ENCODE results near the gene NXPH4. TPM values are rescaled to one million over a fixed set of nuclear protein-coding genes. Genes with fewer than 3 reads are reported as not detected.

Gene NXPH4
- total RNA-seq, 1 experiment from 2014 or later, result 20.3 TPM

DNA sequence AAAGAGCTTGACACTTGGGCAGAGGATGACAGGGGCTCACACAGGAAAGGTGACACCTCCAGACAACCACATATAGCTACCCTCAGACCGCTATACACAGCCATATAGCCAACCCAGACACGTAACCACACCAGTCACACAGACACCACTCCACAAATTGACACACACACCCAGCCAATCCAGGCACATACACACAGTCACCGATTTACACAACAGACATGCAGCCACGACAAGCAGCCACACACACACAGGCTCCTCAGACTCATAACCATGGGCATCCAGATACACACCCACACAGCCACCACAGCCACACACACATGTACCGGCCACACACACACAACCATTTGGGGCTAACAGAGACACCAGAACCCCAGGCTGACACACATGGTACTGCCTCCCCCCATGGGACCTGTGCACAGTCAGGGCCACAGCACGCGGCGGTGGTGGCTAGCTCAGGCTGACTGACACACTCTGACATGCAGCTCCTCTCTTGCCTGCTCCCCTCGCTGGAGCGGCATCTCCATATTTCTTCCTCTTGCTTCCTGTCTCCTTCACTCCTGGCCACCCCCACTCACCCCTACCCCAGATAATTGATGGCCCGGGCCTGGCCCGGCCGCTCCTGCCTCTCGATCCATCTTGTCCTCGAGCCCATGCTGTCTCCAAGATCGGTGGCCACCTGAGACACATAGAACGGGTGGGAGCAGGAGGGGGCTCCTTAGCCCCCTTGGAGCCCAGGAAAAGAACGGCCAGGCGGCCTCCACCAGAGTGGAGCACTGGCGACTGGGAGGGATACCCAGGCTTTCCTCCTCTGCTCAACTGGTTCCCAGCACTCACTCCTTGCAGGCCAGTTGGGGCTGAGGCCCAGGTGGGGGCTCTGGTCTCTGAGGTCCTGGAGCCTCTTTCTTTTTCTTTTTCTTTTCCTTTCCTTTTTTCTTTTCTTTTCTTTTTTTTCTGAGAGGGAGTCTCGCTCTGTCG lies 6.9 kb downstream of the NXPH4 start:
- H3K4me1 ChIP-seq (replicated peaks; ENCODE audit: insufficient read depth), result peaks cover 22% of the 10 kb centered on the region
- no peak overlapping the region for H3K4me2 ChIP-seq
- intact Hi-C loops (cut with micrococcal nuclease; ENCODE audit: unreplicated experiment), result no loop called here
- H4K20me1 ChIP-seq (ENCODE audit: insufficient read depth), result peaks cover 4% of the 10 kb centered on the region; the same call in 1 of the 2 replicates
- no peak overlapping the region for H2AFZ ChIP-seq
- no peak overlapping the region for H3K27ac ChIP-seq
- no peak for TF ChIP-seq EZH2 (IDR thresholded peaks at IDR 0.05; ENCODE audit: low read depth)
- TF ChIP-seq, protein P1, sequence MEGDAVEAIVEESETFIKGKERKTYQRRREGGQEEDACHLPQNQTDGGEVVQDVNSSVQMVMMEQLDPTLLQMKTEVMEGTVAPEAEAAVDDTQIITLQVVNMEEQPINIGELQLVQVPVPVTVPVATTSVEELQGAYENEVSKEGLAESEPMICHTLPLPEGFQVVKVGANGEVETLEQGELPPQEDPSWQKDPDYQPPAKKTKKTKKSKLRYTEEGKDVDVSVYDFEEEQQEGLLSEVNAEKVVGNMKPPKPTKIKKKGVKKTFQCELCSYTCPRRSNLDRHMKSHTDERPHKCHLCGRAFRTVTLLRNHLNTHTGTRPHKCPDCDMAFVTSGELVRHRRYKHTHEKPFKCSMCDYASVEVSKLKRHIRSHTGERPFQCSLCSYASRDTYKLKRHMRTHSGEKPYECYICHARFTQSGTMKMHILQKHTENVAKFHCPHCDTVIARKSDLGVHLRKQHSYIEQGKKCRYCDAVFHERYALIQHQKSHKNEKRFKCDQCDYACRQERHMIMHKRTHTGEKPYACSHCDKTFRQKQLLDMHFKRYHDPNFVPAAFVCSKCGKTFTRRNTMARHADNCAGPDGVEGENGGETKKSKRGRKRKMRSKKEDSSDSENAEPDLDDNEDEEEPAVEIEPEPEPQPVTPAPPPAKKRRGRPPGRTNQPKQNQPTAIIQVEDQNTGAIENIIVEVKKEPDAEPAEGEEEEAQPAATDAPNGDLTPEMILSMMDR (conservative IDR thresholded peaks at IDR 0.05), result no peak
- no peaks in the 10 kb centered on the region for H3K27me3 ChIP-seq (ENCODE audit: insufficient read depth, low read depth)
- H3K79me2 ChIP-seq (ENCODE audit: low read depth), result no peaks in the 10 kb centered on the region
- H3F3A ChIP-seq (ENCODE audit: insufficient read depth, low read depth), result peaks cover 3% of the 10 kb centered on the region; the same call in 1 of the 2 replicates
- no peak overlapping the region for H3K4me3 ChIP-seq
- no peak for DNase-seq
- H3K36me3 ChIP-seq (ENCODE audit: low read depth), result no peaks in the 10 kb centered on the region
- CTCF ChIA-PET, result interaction anchor here (0.7 kb wide), 1 partner anchor 761 kb away, joined by 5 read pairs; no protein-coding TSS in a partner anchor
- no TSS peak for BruUV-seq (replicated peaks)
- no peaks in the 10 kb centered on the region for H3K9me3 ChIP-seq (ENCODE audit: insufficient read depth, low read depth)
- no peaks in the 10 kb centered on the region for H3K9me2 ChIP-seq (ENCODE audit: insufficient read depth)
- POLR2A ChIA-PET (ENCODE audit: unreplicated experiment), result interaction anchor here (0.5 to 0.7 kb wide), 2 partner anchors 96 to 628 kb away, joined by 3 to 4 read pairs; no protein-coding TSS in a partner anchor

DNA sequence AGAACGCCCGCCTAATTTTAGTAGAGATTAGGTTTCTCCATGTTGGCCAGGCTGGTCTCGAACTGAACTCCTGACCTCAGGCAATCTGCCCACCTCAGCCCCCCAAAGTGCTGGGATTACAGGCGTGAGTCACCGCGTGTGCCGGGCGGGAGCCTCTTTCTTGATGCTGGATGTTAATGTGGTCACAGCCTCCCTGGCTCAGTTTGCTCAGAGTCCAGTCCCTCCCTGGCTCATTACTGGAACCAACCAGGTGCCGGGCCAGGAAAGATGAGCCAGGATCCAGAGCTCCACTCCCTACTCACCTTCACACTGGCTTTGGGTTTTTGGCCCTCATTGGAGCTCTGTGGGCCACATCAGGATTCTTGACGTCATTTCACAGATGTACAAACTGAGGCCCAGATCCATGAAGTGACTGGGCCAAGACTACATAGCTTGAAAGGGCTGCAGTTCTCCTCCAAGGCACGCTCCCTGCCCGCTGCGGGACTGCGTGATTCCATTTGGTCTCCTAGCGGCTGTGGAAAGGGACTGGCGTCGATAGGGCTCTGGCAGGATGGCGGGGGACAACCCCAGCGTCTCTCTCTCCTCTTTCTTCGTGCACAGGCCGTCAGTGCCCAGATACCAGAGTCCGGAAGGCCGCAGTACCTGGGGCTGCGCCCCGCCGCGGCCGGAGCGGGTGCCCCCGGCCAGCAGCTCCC lies 7.8 kb downstream of the NXPH4 start:
- Histone ChIP-seq H3K4me3 (no peak overlapping the region), H3K27me3 (ENCODE audit: insufficient read depth, low read depth) (no peaks in the 10 kb centered on the region), H3F3A (ENCODE audit: insufficient read depth, low read depth) (peaks cover 11% of the 10 kb centered on the region; the same call in 1 of the 2 replicates), H3K4me2 (no peak overlapping the region), H3K79me2 (ENCODE audit: low read depth) (peaks cover 8% of the 10 kb centered on the region), H3K9me3 (ENCODE audit: insufficient read depth, low read depth) (no peaks in the 10 kb centered on the region), H3K4me1 (replicated peaks; ENCODE audit: insufficient read depth) (peaks cover 19% of the 10 kb centered on the region), H3K36me3 (ENCODE audit: low read depth) (no peaks in the 10 kb centered on the region), H3K27ac (no peak overlapping the region), H3K9me2 (ENCODE audit: insufficient read depth) (no peaks in the 10 kb centered on the region), H4K20me1 (ENCODE audit: insufficient read depth) (no peaks in the 10 kb centered on the region), H2AFZ (no peak overlapping the region)
- ChIA-PET CTCF (interaction anchor here (0.7 kb wide), 1 partner anchor 762 kb away, joined by 5 read pairs; no protein-coding TSS in a partner anchor), POLR2A (ENCODE audit: unreplicated experiment) (no interaction called here)
- intact Hi-C loops (cut with micrococcal nuclease; ENCODE audit: unreplicated experiment), result no loop called here
- DNase-seq, result no peak
- BruUV-seq (replicated peaks), result no TSS peak
- no peak for TF ChIP-seq EZH2 (IDR thresholded peaks at IDR 0.05; ENCODE audit: low read depth)
- TF ChIP-seq, protein P1 (conservative IDR thresholded peaks at IDR 0.05), result no peak

DNA sequence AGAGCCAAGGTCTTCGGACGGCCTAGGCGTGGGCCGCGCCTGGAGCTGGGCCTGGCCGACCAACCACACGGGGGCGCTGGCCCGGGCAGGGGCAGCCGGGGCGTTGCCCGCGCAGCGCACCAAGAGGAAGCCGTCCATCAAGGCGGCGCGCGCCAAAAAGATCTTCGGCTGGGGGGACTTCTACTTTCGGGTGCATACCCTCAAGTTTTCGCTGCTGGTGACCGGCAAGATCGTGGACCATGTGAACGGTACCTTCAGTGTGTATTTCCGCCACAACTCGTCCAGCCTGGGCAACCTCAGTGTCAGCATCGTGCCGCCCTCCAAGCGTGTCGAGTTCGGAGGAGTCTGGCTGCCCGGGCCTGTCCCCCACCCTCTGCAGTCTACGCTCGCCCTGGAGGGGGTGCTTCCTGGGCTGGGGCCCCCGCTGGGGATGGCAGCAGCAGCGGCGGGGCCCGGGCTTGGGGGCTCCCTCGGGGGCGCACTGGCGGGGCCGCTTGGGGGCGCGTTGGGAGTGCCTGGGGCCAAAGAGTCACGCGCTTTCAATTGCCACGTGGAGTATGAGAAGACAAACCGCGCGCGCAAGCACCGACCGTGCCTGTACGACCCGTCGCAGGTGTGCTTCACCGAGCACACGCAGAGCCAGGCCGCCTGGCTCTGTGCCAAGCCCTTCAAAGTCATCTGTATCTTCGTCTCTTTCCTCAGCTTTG lies 8.5 kb downstream of the NXPH4 start:
- Histone ChIP-seq H3K4me3 (no peak overlapping the region), H3F3A (ENCODE audit: insufficient read depth, low read depth) (peaks cover 14% of the 10 kb centered on the region; the same call in 1 of the 2 replicates), H3K9me2 (ENCODE audit: insufficient read depth) (no peaks in the 10 kb centered on the region), H3K4me2 (no peak overlapping the region), H3K36me3 (ENCODE audit: low read depth) (no peaks in the 10 kb centered on the region), H3K79me2 (ENCODE audit: low read depth) (peaks cover 14% of the 10 kb centered on the region), H4K20me1 (ENCODE audit: insufficient read depth) (no peaks in the 10 kb centered on the region), H3K4me1 (replicated peaks; ENCODE audit: insufficient read depth) (peaks cover 19% of the 10 kb centered on the region), H2AFZ (no peak overlapping the region), H3K27ac (no peak overlapping the region), H3K9me3 (ENCODE audit: insufficient read depth, low read depth) (no peaks in the 10 kb centered on the region), H3K27me3 (ENCODE audit: insufficient read depth, low read depth) (no peaks in the 10 kb centered on the region)
- intact Hi-C loops (cut with micrococcal nuclease; ENCODE audit: unreplicated experiment), result no loop called here
- DNase-seq, result no peak
- no TSS peak for BruUV-seq (replicated peaks)
- no peak for TF ChIP-seq EZH2 (IDR thresholded peaks at IDR 0.05; ENCODE audit: low read depth)
- CTCF ChIA-PET, result no interaction called here
- POLR2A ChIA-PET (ENCODE audit: unreplicated experiment), result no interaction called here

Measured in PC-9 (cell line).